Muscle layer of colon (tissue), 2 donors: ENCODE results near the gene RBM45.
"Not testable (repeated sequence)": the region's sequence is repeated elsewhere in the genome, so short reads cannot be mapped to it uniquely, and the experiment has no call there.

Experiments used
- H3K27ac ChIP-seq: one replicate; pipeline ENCODE4 v1.7.0; 2013; ENCODE audit warnings: low read depth, mild to moderate bottlenecking, low read length, moderate library complexity
- H3K27me3 ChIP-seq, 2 donors: one replicate each; pipeline ENCODE4 v1.7.0; 2013; ENCODE audit warnings: low read length in 2 of 2, mild to moderate bottlenecking in 2 of 2; ENCODE audit not compliant: insufficient read depth in 2 of 2, control insufficient read depth in 1 of 2
- H3K36me3 ChIP-seq: one replicate; pipeline ENCODE4 v1.7.0; 2013; ENCODE audit warnings: mild to moderate bottlenecking, low read length; ENCODE audit not compliant: insufficient read depth
- H3K4me1 ChIP-seq: one replicate; pipeline ENCODE4 v1.7.0; 2013; ENCODE audit warnings: mild to moderate bottlenecking, low read length; ENCODE audit not compliant: insufficient read depth
- H3K4me3 ChIP-seq, 2 donors: one replicate each; pipeline ENCODE4 v1.7.0; 2013; ENCODE audit warnings: low read length in 2 of 2, low read depth in 1 of 2, mild to moderate bottlenecking in 1 of 2, moderate library complexity in 1 of 2
- H3K9ac ChIP-seq: one replicate; pipeline ENCODE4 v1.7.0; 2013; ENCODE audit warnings: low read length
- H3K9me3 ChIP-seq: one replicate; pipeline ENCODE4 v1.7.0; 2013; ENCODE audit warnings: mild to moderate bottlenecking, low read length
- donor health status: abdominal sarcoma.
- donor health status: Adenocarcinoma of cecum.

The RBM45 gene

GRCh38 chr2:178075006-178075326 is 37.3 kb upstream of the RBM45 start:
- no peaks in the 10 kb centered on the region for H3K36me3 ChIP-seq
- no peaks in the 10 kb centered on the region for H3K4me1 ChIP-seq
- H3K9ac ChIP-seq = no peak overlapping the region
- no peak overlapping the region for H3K27ac ChIP-seq
- H3K4me3 ChIP-seq = no peak overlapping the region
- no peaks in the 10 kb centered on the region for H3K9me3 ChIP-seq
- peaks cover 0 to 10% of the 10 kb centered on the region in 2 donors for H3K27me3 ChIP-seq

- H3K4me1 ChIP-seq = no peaks in the 10 kb centered on the region
- H3K27me3 ChIP-seq = peaks cover 0 to 10% of the 10 kb centered on the region in 2 donors
- H3K9me3 ChIP-seq = no peaks in the 10 kb centered on the region
- no peak overlapping the region for H3K9ac ChIP-seq
- H3K36me3 ChIP-seq = no peaks in the 10 kb centered on the region
- H3K4me3 ChIP-seq = no peak overlapping the region
- H3K27ac ChIP-seq = no peak overlapping the region
Measured at GRCh38 chr2:178076130-178076529, 36.1 kb upstream of the RBM45 start.

GRCh38 chr2:178079279-178079678 is 33.0 kb upstream of the RBM45 start:
- H3K36me3 ChIP-seq, H3K27me3 ChIP-seq, H3K4me1 ChIP-seq, H3K27ac ChIP-seq, H3K9ac ChIP-seq, H3K4me3 ChIP-seq, H3K9me3 ChIP-seq: not testable (repeated sequence)

DNA sequence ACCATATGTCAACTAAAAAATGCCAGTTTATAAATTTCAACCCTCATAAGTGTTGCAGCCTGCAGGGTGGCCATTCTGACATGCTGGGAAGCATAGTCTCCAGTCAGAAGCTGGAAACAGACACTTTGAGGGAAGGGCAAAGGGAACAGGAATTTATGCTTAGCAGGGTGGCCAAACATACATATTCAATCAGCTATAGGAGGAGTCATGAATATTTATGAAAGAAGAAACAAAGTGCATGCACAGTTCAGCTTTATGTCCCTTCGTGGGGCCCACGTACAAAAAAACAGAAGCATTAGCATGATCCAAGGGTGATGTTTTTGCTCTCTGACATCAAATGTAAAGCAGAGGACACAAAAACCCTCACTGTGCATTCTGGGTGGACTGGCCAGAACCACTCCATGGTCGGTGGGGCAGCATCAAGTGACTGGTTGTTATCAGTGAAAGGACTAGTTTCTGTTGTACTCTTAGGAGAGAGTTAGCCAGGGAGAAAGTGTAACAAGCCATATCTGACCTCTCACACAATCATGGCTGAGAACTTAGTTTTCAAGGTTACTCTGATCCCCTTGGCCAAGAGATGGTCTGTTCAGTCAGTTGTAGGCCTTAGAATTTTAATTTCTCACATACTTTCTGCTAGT is 29.7 kb upstream of the RBM45 start:
- H3K4me3 ChIP-seq = no peak overlapping the region
- no peak overlapping the region for H3K9ac ChIP-seq
- no peaks in the 10 kb centered on the region for H3K9me3 ChIP-seq
- H3K4me1 ChIP-seq = no peaks in the 10 kb centered on the region
- no peaks in the 10 kb centered on the region for H3K27me3 ChIP-seq
- no peak overlapping the region for H3K27ac ChIP-seq
- H3K36me3 ChIP-seq = no peaks in the 10 kb centered on the region

- Histone ChIP-seq H3K36me3 (no peaks in the 10 kb centered on the region), H3K4me1 (no peaks in the 10 kb centered on the region), H3K9ac (no peak overlapping the region), H3K27me3 (no peaks in the 10 kb centered on the region), H3K4me3 (no peak overlapping the region), H3K9me3 (no peaks in the 10 kb centered on the region), H3K27ac (no peak overlapping the region)
Measured at GRCh38 chr2:178084273-178084672, 28.0 kb upstream of the RBM45 start.

GRCh38 chr2:178088774-178089270 is 23.4 kb upstream of the RBM45 start:
- Histone ChIP-seq H3K27ac (no peak overlapping the region), H3K4me3 (no peak overlapping the region), H3K9me3 (no peaks in the 10 kb centered on the region), H3K4me1 (no peaks in the 10 kb centered on the region), H3K27me3 (no peaks in the 10 kb centered on the region), H3K36me3 (no peaks in the 10 kb centered on the region), H3K9ac (no peak overlapping the region)

DNA sequence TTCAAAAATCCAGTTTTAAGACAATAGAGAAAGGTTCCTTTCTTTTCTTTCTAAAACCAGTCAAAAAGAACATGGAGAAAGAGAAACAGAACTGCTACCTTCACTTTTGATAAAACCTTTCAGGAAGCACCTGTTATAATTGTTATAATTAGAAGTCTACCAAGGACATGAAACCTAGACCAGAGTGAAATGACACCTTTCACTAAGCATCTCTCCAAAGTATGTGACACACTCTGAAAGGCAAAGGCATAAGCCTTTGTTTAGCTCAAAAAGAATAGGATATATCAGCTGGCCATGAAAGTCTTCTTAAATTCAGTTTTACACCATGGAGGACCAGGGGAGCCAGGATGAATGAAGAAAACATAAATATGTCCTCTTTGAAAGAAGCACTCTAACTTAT is 18.8 kb upstream of the RBM45 start:
- Histone ChIP-seq H3K4me3 (no peak overlapping the region), H3K9ac (no peak overlapping the region), H3K9me3 (no peaks in the 10 kb centered on the region), H3K4me1 (no peaks in the 10 kb centered on the region), H3K36me3 (no peaks in the 10 kb centered on the region), H3K27me3 (no peaks in the 10 kb centered on the region), H3K27ac (no peak overlapping the region)

GRCh38 chr2:178101321-178102079 is 10.7 kb upstream of the RBM45 start:
- Histone ChIP-seq H3K9ac (no peak overlapping the region), H3K27me3 (no peaks in the 10 kb centered on the region), H3K36me3 (no peaks in the 10 kb centered on the region), H3K4me1 (no peaks in the 10 kb centered on the region), H3K9me3 (no peaks in the 10 kb centered on the region), H3K4me3 (no peak overlapping the region), H3K27ac (no peak overlapping the region)

- Histone ChIP-seq H3K36me3 (no peaks in the 10 kb centered on the region), H3K4me3 (no peak overlapping the region), H3K27me3 (no peaks in the 10 kb centered on the region), H3K9me3 (no peaks in the 10 kb centered on the region), H3K27ac (no peak overlapping the region), H3K4me1 (no peaks in the 10 kb centered on the region), H3K9ac (no peak overlapping the region)
Measured at GRCh38 chr2:178105566-178105965, 6.7 kb upstream of the RBM45 start.

GRCh38 chr2:178106053-178106452 is 6.2 kb upstream of the RBM45 start:
- Histone ChIP-seq H3K4me1 (no peaks in the 10 kb centered on the region), H3K27me3 (no peaks in the 10 kb centered on the region), H3K9me3 (no peaks in the 10 kb centered on the region), H3K9ac (no peak overlapping the region), H3K27ac (no peak overlapping the region), H3K36me3 (no peaks in the 10 kb centered on the region), H3K4me3 (no peak overlapping the region)

DNA sequence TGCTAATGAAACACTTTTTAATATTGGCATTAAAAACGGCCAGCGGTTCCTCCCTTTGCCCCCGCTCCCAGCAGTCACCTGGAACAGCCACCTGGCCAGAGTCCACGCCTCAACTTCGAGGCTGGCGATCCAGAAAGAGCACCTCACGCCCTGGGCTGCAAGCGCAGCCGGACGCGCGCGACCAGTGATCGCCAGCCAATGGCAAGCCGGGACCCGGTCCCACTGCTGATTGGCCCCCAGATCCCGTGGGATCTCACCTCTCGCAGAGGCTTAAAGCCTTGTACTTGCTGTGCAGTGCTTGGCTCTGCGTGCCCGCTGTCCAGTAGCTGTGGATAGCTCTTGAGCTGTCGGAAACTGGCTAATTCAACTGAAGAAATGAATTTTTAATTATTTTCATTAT is 4.1 kb upstream of the RBM45 start:
- Histone ChIP-seq H3K27ac (no peak overlapping the region), H3K4me3 (no peak overlapping the region), H3K27me3 (no peaks in the 10 kb centered on the region), H3K9me3 (no peaks in the 10 kb centered on the region), H3K36me3 (no peaks in the 10 kb centered on the region), H3K4me1 (peaks cover 3% of the 10 kb centered on the region), H3K9ac (no peak overlapping the region)

GRCh38 chr2:178109813-178110212 is 2.4 kb upstream of the RBM45 start:
- H3K9ac ChIP-seq = no peak overlapping the region

More at GRCh38 chr2:178109813-178110212, 2.4 kb upstream of the RBM45 start:
- no peaks in the 10 kb centered on the region for H3K36me3 ChIP-seq
- H3K27ac ChIP-seq = no peak overlapping the region
- no peaks in the 10 kb centered on the region for H3K9me3 ChIP-seq
- H3K27me3 ChIP-seq = no peaks in the 10 kb centered on the region
- no peak overlapping the region for H3K4me3 ChIP-seq
- peaks cover 7% of the 10 kb centered on the region for H3K4me1 ChIP-seq
